ENCODE measurements around the gene ANO10.

DNA sequence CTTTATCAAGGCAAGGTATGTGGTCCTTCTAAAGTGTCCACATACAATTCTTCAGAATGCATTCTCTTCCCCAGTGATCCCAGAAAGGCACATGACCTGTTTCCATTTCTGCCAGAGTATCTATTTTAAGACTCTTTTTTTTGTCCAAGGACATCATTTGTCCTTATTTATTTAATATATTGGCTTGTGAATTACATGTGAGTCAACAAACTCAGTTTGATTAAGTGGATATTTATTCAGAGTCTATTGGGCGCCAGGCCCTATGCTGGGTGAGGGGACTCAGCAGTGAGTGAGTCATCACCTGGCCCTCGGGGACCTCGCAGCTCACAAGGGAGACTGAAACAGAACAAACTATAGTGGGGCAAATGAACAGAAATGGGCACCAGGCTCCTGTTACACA lies 198.7 kb downstream of the ANO10 start:
- TF ChIP-seq, protein P1, sequence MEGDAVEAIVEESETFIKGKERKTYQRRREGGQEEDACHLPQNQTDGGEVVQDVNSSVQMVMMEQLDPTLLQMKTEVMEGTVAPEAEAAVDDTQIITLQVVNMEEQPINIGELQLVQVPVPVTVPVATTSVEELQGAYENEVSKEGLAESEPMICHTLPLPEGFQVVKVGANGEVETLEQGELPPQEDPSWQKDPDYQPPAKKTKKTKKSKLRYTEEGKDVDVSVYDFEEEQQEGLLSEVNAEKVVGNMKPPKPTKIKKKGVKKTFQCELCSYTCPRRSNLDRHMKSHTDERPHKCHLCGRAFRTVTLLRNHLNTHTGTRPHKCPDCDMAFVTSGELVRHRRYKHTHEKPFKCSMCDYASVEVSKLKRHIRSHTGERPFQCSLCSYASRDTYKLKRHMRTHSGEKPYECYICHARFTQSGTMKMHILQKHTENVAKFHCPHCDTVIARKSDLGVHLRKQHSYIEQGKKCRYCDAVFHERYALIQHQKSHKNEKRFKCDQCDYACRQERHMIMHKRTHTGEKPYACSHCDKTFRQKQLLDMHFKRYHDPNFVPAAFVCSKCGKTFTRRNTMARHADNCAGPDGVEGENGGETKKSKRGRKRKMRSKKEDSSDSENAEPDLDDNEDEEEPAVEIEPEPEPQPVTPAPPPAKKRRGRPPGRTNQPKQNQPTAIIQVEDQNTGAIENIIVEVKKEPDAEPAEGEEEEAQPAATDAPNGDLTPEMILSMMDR (IDR thresholded peaks at IDR 0.05 in 8 of 11, conservative IDR thresholded peaks at IDR 0.05 in 3 of 11) = no peak
- no peak for TF ChIP-seq POLR2A (IDR thresholded peaks at IDR 0.05)

All from spleen (tissue), 7 donors.